Measurements from ENCODE around the gene TLR3. TPM values are rescaled to one million over a fixed set of nuclear protein-coding genes. Genes with fewer than 3 reads are reported as not detected.

Gene TLR3
- total RNA-seq, 6 experiments from 2014 or later: 0.20 to 0.90 (median 0.45) TPM

DNA sequence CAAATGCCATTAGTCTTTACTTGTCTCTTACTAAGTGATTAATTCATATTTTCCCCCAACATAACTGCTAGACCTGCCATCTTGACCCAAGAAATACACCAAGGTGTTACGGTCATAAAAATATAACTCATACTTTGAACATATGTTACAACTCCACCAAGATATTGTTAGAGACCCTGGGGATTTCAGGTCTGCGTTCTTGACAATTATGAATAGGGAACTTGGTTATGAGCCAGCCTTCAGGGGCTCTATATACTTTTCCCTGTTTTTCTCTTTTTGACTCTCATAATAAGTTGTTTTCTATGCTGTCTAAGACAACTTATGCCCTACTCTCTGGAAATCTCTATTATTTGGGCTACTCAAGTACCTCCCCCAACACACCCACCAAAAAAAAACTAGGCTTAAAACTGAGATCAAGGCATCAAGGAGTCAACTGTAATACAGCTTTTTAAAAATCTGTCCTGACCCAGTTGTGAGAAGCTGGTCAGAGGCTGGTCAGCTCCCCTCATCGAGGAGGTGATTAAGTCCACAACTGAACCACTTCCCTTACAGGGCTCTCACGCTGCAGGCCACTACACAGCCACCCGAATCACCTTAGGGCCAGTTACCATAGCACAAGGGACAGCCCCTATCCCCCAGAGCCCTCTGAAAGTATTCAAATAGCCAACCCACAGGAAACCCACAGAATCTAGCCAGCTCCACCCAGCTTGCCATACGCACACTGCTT, 10.5 kb upstream of the TLR3 start:
- no peaks in the 10 kb centered on the region for H3K4me1 Mint-ChIP-seq (ENCODE audit: low read depth)
- H3K27me3 Mint-ChIP-seq (ENCODE audit: insufficient read depth): peaks cover 4% of the 10 kb centered on the region
- H3K9me3 Mint-ChIP-seq: peaks cover 8% of the 10 kb centered on the region
- TF ChIP-seq, protein P1, sequence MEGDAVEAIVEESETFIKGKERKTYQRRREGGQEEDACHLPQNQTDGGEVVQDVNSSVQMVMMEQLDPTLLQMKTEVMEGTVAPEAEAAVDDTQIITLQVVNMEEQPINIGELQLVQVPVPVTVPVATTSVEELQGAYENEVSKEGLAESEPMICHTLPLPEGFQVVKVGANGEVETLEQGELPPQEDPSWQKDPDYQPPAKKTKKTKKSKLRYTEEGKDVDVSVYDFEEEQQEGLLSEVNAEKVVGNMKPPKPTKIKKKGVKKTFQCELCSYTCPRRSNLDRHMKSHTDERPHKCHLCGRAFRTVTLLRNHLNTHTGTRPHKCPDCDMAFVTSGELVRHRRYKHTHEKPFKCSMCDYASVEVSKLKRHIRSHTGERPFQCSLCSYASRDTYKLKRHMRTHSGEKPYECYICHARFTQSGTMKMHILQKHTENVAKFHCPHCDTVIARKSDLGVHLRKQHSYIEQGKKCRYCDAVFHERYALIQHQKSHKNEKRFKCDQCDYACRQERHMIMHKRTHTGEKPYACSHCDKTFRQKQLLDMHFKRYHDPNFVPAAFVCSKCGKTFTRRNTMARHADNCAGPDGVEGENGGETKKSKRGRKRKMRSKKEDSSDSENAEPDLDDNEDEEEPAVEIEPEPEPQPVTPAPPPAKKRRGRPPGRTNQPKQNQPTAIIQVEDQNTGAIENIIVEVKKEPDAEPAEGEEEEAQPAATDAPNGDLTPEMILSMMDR (IDR thresholded peaks at IDR 0.05): no peak
- no peak overlapping the region for H3K27ac Mint-ChIP-seq
- 0 out of 2 replicates have a peak, but pooled peaks cover 4% of the 10 kb centered on the region for H3K36me3 Mint-ChIP-seq (ENCODE audit: low read depth)
- no peak for DNase-seq
- no peak overlapping the region for H3K4me3 Mint-ChIP-seq

DNA sequence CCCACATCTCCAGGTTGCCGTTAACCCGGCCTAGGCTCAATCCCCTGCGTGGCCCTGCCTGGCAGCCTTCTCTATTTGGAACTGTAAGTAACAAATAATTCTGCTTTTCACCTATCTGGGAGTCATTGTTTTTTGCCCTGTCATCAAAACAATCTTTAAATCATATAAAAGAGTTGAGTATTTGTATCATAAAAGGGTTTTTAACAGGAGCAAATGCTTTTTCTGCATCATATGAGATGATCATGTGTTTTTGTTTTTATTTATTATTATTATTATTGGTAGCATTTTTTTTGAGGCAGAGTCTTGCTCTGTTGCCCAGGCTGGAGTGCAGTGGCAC, 10.0 kb upstream of the TLR3 start:
- H3K36me3 Mint-ChIP-seq (ENCODE audit: low read depth): 0 out of 2 replicates have a peak, but pooled peaks cover 4% of the 10 kb centered on the region

DNA sequence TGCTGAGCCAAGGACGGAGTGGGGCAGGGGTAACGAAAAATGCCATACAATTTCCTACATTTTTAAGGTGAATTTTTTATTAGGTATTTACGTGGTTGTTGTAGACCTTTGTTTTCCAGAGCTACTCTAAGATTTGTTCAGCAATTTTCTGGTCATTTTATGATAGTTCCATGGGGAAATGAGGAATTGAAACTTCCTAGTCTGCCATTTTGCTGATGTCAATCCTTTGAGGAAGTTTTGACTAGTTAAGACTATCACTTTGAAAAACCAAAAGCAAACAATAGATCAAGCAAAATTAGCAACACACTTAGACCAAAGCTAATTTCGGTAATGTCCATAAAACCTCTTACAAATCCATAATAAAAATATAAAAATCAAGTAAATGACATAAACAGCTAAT, 7.0 kb upstream of the TLR3 start:
- Mint-ChIP-seq H3K4me3 (no peak overlapping the region), H3K36me3 (ENCODE audit: low read depth) (0 out of 2 replicates have a peak, but pooled peaks cover 4% of the 10 kb centered on the region), H3K27ac (no peak overlapping the region), H3K27me3 (ENCODE audit: insufficient read depth) (peaks cover 4% of the 10 kb centered on the region; the same call in 1 of the 2 replicates), H3K9me3 (peaks cover 8% of the 10 kb centered on the region), H3K4me1 (ENCODE audit: low read depth) (no peaks in the 10 kb centered on the region)
- DNase-seq: no peak
- TF ChIP-seq, protein P1 (IDR thresholded peaks at IDR 0.05): no peak

More for the DNA sequence above, 10.0 kb upstream of the TLR3 start:
- peaks cover 8% of the 10 kb centered on the region for H3K9me3 Mint-ChIP-seq
- H3K4me3 Mint-ChIP-seq: no peak overlapping the region
- TF ChIP-seq, protein P1 (IDR thresholded peaks at IDR 0.05): no peak
- peaks cover 4% of the 10 kb centered on the region for H3K27me3 Mint-ChIP-seq (ENCODE audit: insufficient read depth)
- H3K27ac Mint-ChIP-seq: no peak overlapping the region
- no peak for DNase-seq
- H3K4me1 Mint-ChIP-seq (ENCODE audit: low read depth): no peaks in the 10 kb centered on the region

DNA sequence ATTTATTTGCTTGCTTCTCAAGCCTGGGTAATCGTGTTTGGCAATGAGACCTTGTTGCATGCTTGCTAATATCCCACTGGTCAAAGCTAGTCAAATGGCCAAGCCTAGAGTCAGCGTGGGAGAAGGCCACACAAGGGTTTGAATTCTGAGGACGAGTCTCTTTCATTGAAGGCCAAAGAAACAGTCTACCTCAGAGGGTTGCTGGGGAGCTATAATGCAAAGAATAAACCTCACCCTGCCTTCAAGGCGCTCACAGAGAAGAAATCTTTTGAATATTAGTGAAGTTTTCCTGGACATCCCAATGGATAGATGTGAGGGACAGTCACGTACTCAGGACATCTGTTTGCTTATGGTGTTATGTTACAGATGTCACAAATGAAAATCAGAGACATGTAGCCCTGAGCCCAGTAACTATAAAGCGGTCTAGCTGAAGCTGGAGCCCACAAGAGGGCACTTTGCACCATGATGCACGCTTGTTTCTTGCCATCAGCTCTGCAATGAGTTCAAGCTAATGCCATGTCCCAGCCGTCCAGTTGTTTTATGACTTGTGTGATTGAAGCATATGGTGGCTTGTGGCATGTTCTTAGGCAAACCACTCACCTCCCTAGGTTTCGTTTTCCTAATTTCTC, 1.1 kb upstream of the TLR3 start:
- peak; percentile 45 for DNase-seq
- Mint-ChIP-seq H3K4me1 (ENCODE audit: low read depth) (peaks cover 28% of the 10 kb centered on the region), H3K4me3 (peak overlapping the region; percentile 91), H3K27me3 (ENCODE audit: insufficient read depth) (no peaks in the 10 kb centered on the region), H3K9me3 (no peaks in the 10 kb centered on the region), H3K27ac (no peak overlapping the region), H3K36me3 (ENCODE audit: low read depth) (no peaks in the 10 kb centered on the region)
- TF ChIP-seq, protein P1 (IDR thresholded peaks at IDR 0.05): peak; percentile 65

DNA sequence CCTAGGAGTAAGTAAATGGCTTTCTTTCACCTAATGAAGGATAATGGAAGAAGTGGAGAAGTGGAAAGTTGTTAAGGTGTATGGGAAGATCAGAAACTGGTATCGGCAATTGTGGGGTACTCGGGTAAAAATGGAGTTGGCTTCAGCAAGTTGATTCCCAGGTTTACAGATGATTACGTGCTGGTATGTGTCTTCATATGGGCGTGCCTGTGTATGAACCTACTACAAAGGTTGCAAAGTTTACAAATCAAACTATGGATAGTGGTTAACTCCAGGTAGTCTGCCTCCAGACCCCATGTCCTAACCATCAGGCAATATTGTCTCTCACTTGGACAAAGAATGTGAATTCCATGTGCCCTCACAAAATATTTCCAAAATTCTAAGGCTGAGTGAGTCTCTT, 773 bp downstream of the TLR3 start:
- DNase-seq: no peak
- no peak overlapping the region for H3K27ac Mint-ChIP-seq
- H3K9me3 Mint-ChIP-seq: no peaks in the 10 kb centered on the region
- H3K27me3 Mint-ChIP-seq (ENCODE audit: insufficient read depth): no peaks in the 10 kb centered on the region
- no peaks in the 10 kb centered on the region for H3K36me3 Mint-ChIP-seq (ENCODE audit: low read depth)
- H3K4me1 Mint-ChIP-seq (ENCODE audit: low read depth): peaks cover 28% of the 10 kb centered on the region
- TF ChIP-seq, protein P1 (IDR thresholded peaks at IDR 0.05): no peak
- H3K4me3 Mint-ChIP-seq: peak overlapping the region; percentile 91; the same call in 1 of the 2 replicates
